COLO668 (cell line): ENCODE data around the gene ARID3A.
A peak's percentile ranks its signal among the peaks of the same experiment; 100 is the strongest.

ENCODE experiments used
- DNase-seq: peaks from one replicate; lab custom pipeline; 2025; ENCODE audit not compliant: unreplicated experiment; lab: John Stamatoyannopoulos, UW

The ARID3A gene

DNA sequence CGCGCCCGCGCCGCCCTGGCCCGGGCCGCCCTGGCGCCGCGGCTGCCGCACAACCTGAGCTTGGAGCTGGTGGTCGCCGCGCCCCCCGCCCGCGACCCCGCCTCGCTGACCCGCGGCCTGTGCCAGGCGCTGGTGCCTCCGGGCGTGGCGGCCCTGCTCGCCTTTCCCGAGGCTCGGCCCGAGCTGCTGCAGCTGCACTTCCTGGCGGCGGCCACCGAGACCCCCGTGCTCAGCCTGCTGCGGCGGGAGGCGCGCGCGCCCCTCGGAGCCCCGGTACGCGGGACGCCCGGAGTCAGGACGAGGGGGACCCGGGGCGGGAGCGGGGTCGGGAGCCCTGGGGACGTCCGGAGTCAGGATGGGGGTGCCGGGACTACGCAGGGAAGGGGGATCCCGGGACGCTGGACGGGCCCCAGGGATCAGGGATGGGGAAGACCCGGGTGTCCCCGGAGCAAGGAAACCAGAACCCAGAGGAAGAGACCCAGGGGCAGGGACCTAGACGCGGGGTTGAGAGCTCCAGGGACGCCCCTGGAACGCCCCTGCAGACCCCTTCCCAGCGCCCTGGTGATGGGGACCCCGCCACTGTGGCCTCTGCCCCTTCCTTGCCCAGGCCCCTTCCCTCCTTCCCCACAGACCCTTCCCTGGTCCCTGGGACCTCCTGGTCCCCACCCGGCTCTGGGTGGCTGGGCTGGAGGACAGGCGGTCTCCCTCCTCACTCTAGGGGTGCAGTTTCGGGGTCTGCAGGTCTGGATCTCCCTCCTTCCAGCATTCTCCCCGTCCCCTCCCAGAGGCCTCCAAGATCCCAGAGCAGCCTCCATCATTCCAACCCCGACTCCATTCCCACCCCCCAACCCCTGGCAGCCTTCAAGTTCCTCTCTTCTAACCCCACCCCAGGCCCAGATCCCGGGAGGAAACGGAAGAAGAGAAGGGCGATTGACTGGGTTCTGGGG lies 75.0 kb downstream of the ARID3A start:
- no peak for DNase-seq

GRCh38 chr19:1001538-1002166 lies 75.8 kb downstream of the ARID3A start:
- DNase-seq: peak; percentile 41

GRCh38 chr19:1002600-1002999 lies 76.8 kb downstream of the ARID3A start:
- DNase-seq: no peak

GRCh38 chr19:1003283-1003682 lies 77.4 kb downstream of the ARID3A start:
- no peak for DNase-seq

DNA sequence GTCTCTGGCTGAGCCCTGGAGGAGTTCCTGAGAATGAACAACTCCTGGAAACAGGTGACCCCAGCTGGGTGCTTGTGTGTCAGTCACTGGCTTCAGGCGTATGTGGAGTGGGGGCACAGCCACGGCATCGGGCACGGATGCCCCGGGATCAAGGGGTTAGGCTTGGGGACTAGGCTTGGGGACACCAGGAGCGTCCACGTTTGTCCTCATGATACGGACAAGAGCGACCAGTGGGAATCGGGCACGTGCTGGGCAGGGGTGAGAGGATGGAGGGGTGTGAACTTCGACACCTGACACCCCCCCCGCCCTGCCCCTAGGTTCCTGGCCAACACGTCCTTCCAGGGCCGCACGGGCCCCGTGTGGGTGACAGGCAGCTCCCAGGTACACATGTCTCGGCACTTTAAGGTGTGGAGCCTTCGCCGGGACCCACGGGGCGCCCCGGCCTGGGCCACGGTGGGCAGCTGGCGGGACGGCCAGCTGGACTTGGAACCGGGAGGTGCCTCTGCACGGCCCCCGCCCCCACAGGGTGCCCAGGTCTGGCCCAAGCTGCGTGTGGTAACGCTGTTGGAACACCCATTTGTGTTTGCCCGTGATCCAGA lies 78.5 kb downstream of the ARID3A start:
- no peak for DNase-seq

DNA sequence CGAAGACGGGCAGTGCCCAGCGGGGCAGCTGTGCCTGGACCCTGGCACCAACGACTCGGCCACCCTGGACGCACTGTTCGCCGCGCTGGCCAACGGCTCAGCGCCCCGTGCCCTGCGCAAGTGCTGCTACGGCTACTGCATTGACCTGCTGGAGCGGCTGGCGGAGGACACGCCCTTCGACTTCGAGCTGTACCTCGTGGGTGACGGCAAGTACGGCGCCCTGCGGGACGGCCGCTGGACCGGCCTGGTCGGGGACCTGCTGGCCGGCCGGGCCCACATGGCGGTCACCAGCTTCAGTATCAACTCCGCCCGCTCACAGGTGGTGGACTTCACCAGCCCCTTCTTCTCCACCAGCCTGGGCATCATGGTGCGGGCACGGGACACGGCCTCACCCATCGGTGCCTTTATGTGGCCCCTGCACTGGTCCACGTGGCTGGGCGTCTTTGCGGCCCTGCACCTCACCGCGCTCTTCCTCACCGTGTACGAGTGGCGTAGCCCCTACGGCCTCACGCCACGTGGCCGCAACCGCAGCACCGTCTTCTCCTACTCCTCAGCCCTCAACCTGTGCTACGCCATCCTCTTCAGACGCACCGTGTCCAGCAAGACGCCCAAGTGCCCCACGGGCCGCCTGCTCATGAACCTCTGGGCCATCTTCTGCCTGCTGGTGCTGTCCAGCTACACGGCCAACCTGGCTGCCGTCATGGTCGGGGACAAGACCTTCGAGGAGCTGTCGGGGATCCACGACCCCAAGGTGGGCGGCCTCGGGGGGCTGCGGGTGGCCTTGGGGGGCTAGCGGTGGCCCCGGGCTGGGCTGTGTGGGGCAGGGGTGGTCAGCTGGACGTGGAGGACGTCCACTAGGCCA lies 79.2 kb downstream of the ARID3A start:
- DNase-seq: no peak

DNA sequence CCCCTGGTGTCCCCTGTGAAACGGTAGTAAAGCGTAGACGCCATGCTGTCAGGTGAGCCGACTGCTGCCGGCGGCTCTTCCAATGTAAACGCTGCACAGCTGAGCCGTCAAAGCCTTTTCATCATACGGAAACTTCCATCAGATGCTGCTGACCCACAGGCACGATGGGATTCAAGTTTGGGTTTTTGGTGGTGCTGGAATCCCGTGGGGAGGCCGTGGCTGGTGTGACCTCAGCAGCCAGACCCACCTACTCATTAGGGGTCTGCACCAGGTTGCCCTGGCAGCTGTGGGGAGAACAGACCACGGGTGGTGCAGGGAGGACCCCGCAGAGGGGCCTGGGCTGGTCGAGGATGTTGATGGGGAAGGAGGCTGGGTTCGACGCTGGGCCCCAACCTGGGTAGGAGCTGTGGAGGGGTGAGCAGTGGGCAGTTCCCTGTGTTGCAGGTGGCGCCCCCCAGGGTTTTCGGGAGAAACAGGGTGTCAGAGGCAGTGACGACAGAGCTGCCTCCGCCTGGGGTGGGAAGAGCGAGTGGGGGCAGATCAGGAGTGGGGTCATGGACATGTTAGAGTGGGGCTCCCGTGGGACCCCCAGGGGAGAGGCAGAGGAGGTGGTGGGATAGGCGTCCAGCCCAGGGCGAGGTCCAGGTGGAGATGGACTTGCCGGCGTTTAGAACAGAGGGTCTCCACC lies 81.0 kb downstream of the ARID3A start:
- DNase-seq: no peak

DNA sequence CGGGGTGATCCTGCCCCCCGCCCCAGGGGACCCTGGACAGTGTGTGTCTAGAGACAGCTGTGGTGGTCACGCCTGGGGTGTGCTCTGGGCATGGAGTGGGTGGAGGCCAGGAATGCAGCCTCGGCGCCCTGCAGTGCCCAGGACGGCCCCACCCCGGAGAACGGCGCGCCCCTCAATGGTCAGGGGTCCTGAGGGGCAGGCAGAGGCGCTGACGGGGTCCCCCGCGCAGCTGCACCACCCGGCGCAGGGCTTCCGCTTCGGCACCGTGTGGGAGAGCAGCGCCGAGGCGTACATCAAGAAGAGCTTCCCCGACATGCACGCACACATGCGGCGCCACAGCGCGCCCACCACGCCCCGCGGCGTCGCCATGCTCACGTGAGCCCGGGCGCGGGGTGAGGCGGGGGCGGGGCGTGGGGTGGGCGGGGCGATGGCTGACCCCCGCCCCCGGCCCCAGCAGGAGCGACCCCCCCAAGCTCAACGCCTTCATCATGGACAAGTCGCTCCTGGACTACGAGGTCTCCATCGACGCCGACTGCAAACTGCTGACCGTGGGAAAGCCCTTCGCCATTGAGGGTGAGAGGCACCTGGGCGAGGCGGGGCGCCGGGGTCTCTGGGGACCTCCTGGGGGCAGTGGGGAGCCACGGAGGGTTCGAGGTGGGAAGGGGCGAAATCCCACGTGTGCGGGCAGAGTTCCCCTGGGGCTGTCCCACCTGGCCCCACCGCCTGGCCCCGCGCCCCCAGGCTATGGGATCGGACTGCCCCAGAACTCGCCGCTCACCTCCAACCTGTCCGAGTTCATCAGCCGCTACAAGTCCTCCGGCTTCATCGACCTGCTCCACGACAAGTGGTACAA lies 81.8 kb downstream of the ARID3A start:
- no peak for DNase-seq

DNA sequence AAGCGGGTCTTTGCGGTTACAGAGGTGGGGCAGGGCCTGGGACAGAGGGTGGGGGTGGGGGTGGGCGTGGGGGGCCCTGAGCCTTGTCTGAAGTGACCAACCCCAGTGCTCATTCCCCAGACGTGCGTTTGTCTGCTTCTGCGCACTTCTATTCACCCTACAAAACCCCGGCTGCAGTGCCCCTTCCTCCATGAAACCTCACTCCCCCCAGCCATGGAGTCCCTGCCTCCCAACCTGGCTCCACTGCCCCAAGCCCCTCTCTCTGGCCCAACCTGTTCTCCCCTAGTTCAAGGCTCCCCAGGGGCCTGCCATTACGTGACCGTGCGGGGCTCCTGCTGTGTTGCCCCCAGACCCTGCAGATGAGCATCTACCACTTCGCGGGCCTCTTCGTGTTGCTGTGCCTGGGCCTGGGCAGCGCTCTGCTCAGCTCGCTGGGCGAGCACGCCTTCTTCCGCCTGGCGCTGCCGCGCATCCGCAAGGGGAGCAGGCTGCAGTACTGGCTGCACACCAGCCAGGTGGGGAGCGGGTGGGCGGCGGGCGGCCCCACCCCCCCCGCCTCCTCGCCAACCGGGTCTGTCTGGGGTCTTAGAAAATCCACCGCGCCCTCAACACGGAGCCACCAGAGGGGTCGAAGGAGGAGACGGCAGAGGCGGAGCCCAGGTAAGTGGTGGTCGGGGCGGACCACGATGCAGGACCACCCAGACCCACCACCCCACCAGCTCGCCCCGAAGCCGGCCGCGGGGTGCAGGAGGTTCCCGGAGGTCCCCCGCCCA lies 82.6 kb downstream of the ARID3A start:
- DNase-seq: no peak

DNA sequence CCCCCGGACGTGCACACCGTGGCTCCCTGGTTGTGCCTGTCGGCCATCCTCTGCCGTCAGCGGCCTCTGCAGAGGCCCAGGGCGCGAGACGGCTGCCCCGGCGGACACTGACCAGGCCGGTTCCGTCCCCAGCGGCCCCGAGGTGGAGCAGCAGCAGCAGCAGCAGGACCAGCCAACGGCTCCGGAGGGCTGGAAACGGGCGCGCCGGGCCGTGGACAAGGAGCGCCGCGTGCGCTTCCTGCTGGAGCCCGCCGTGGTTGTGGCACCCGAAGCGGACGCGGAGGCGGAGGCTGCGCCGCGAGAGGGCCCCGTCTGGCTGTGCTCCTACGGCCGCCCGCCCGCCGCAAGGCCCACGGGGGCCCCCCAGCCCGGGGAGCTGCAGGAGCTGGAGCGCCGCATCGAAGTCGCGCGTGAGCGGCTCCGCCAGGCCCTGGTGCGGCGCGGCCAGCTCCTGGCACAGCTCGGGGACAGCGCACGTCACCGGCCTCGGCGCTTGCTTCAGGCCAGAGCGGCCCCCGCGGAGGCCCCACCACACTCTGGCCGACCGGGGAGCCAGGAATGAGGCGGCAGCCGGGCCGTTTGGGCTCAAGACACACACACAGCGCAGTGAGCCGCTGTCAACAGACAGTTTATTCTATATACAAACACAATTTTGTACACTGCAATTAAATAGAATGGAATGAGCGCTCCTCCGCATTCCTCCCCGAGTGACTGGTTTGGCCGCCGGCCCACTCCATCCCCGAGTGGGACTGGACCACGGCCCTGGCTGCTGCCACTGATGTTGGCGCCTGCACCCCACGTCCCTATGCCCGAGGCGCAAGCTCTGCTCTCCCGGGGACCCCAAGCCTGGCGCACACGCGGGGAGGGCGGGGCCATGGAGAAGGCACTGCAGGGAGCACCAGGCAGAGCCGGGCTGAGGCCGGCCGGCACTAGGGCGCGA lies 83.5 kb downstream of the ARID3A start:
- DNase-seq: no peak

DNA sequence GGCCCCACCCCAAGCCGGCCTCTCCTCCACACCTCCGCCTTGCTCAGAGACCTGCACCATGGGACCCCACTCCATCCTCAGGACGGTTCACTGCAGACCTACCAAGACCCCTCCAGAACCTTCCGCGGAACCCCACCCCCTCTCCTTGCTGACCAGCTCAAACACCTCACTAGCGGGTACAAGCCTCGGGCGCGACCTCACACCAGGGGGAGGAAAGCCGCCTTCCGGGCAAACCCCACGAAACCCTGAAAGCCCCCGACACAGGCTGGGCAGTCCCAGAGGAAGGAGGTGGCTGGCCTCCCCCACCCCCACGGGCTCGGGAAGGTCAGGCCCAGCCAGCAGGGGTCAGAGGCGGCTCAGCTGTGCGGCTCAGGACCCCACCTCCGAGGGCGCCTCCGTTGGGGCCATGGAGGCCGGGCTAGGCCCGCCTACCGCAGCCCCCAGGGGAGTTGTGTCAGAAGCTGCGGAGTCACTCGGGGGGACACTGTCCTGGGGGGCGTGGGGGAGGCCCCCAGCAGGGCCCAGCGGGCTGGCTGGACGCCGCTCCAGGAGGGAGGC lies 84.2 kb downstream of the ARID3A start:
- no peak for DNase-seq

- no peak for DNase-seq
Observed at GRCh38 chr19:1010586-1011510, 85.0 kb downstream of the ARID3A start.

DNA sequence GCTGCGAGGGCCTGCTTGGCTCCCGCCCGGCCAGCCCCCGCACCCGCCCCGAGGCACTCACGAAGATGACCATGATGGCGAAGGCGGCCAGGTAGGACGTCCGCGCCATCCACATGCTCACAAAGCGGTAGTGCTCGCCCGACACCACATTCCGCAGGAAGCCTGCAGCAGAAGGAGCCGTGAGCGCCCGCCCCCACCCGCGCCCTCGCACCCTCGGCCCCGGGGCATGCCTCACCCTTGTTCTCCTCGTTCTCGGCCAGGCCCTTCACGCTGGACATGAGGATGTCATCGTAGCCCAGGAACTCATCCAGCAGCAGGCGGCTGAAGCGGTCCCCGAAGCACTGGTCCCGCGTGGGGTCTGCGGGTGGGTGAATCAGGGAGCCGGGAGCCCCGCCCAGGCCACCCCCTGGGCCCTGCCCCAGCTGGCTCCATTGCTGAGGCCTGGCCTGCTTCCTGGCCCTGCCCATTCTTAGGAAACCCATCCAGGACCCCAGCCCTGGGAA lies 86.0 kb downstream of the ARID3A start:
- DNase-seq: no peak

DNA sequence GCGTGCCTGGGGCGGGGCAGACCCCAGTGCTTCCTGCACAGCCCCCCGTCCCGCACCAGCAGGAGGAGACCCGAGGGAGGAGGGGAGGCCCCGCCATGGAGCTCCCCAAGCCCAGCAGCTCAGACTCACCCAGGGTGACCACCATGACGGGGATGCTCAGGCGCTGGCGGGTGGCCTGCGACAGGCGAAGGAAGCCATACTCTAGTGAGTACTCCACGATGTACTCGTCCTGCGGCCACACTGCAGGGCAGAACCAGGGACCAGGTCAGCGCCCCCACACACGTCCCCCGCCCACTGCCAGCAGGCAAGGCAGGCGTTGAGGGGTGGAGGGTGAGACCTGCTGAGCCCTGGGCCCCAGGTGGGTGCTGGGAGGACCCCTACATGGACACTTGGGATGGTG lies 86.5 kb downstream of the ARID3A start:
- no peak for DNase-seq

GRCh38 chr19:1013218-1013617 lies 87.4 kb downstream of the ARID3A start:
- DNase-seq: no peak
